ENCODE results near the gene LRRC7. TPM values are rescaled to one million over a fixed set of nuclear protein-coding genes. Genes with fewer than 3 reads are reported as not detected.

LRRC7 gene
- total RNA-seq, 3 donors from 2014 or later (not counting 1 experiment from before 2014, with no cell fraction given), result not detected

DNA sequence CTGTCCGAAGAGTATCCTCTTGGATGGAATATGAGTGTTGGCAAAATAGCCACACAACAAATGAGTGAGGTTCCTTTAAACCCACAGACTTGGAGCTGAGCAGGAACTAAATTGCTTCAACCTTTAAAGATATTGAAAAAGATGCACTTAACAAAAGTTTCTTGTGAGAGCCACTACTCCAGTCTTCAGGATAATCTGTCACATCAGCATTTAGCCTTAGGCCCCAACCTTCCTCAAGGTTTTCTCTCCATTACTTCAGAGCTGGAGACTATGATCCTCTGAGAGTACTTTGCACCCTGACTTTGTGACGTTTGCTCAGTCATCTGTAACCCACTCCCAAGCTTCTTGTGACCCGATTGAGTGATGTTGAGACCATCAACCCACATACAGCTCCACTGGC lies 424.9 kb downstream of the LRRC7 start:
- H3K4me1 Mint-ChIP-seq, result no peaks in the 10 kb centered on the region
- intact Hi-C loops (cut with micrococcal nuclease), result no loop called here
- no peak overlapping the region for H3K27ac ChIP-seq (ENCODE audit: low read length)

DNA sequence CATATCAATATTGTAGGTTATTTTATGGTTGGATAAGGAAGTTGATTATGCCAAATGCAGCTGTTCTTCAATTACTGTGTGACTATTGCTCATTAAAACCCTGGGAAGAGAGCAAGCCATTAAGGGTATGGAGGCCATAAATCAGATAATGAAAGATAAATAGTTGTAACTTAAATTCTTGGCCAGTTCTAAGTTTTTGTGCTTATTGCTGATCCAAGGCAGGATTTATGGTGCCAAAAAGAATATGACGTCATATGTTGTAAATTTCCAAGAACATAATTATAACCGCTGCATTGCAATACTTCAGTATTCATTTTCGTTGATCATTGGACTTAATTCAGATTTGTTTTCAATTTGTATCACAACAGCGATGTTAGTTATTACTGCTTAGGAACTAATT lies 426.1 kb downstream of the LRRC7 start:
- ATAC-seq (no peak), DNase-seq (no peak)
- Mint-ChIP-seq H3K27ac (no peak overlapping the region), H3K9me3 (peaks cover 6 to 8% of the 10 kb centered on the region in 2 donors), H3K36me3 (no peaks in the 10 kb centered on the region), H3K4me1 (no peaks in the 10 kb centered on the region), H3K4me3 (no peak overlapping the region), H3K27me3 (ENCODE audit: low read depth in 2 of 2) (no peaks in the 10 kb centered on the region)
- Histone ChIP-seq H3K9me3 (ENCODE audit: control insufficient read depth, insufficient read depth, low read length) (no peaks in the 10 kb centered on the region), H3K27ac (ENCODE audit: low read length) (no peak overlapping the region), H3K4me1 (ENCODE audit: control insufficient read depth, insufficient read depth, low read length) (no peaks in the 10 kb centered on the region), H3K4me3 (ENCODE audit: low read length) (no peak overlapping the region), H3K36me3 (ENCODE audit: control insufficient read depth, insufficient read depth, low read length) (no peaks in the 10 kb centered on the region), H3K27me3 (ENCODE audit: control insufficient read depth, insufficient read depth, low read length) (no peaks in the 10 kb centered on the region)
- 83% methylated on average over 3 of the region's 4 CpGs for WGBS (ENCODE audit: insufficient coverage)
- TF ChIP-seq, protein P1, sequence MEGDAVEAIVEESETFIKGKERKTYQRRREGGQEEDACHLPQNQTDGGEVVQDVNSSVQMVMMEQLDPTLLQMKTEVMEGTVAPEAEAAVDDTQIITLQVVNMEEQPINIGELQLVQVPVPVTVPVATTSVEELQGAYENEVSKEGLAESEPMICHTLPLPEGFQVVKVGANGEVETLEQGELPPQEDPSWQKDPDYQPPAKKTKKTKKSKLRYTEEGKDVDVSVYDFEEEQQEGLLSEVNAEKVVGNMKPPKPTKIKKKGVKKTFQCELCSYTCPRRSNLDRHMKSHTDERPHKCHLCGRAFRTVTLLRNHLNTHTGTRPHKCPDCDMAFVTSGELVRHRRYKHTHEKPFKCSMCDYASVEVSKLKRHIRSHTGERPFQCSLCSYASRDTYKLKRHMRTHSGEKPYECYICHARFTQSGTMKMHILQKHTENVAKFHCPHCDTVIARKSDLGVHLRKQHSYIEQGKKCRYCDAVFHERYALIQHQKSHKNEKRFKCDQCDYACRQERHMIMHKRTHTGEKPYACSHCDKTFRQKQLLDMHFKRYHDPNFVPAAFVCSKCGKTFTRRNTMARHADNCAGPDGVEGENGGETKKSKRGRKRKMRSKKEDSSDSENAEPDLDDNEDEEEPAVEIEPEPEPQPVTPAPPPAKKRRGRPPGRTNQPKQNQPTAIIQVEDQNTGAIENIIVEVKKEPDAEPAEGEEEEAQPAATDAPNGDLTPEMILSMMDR (IDR thresholded peaks at IDR 0.05), result no peak
- intact Hi-C loops (cut with micrococcal nuclease), result no loop called here

More for the DNA sequence above, 424.9 kb downstream of the LRRC7 start:
- no peak for DNase-seq
- Mint-ChIP-seq H3K36me3 (no peaks in the 10 kb centered on the region), H3K4me3 (no peak overlapping the region), H3K27ac (no peak overlapping the region), H3K27me3 (ENCODE audit: low read depth in 2 of 2) (no peaks in the 10 kb centered on the region), H3K9me3 (peaks cover 2 to 5% of the 10 kb centered on the region in 2 donors)
- WGBS (ENCODE audit: insufficient coverage), result 71% methylated on average over 2 of the region's 3 CpGs
- H3K9me3 ChIP-seq (ENCODE audit: control insufficient read depth, insufficient read depth, low read length), result no peaks in the 10 kb centered on the region
- no peaks in the 10 kb centered on the region for H3K4me1 ChIP-seq (ENCODE audit: control insufficient read depth, insufficient read depth, low read length)
- TF ChIP-seq, protein P1 (IDR thresholded peaks at IDR 0.05), result no peak
- H3K36me3 ChIP-seq (ENCODE audit: control insufficient read depth, insufficient read depth, low read length), result no peaks in the 10 kb centered on the region
- no peak for ATAC-seq
- no peak overlapping the region for H3K4me3 ChIP-seq (ENCODE audit: low read length)
- no peaks in the 10 kb centered on the region for H3K27me3 ChIP-seq (ENCODE audit: control insufficient read depth, insufficient read depth, low read length)

DNA sequence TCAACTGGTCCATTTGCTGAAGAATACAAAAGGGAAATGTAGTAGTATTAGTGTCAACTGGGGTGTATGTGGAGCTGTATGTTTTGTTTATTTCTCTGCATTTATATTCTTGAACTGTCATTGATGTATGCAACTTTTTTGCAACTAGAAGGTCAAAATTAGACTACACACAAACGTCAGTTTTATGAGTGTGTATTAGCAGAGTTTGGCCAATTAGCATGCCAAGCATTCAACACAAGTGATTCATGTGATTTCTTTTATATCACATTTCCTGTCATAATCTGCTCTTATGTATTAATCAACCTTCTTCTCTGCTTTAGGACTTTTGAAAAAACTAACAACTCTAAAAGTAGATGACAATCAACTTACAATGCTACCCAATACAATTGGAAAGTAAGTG lies 426.5 kb downstream of the LRRC7 start:
- Histone ChIP-seq H3K36me3 (ENCODE audit: control insufficient read depth, insufficient read depth, low read length) (no peaks in the 10 kb centered on the region), H3K4me1 (ENCODE audit: control insufficient read depth, insufficient read depth, low read length) (no peaks in the 10 kb centered on the region), H3K27ac (ENCODE audit: low read length) (no peak overlapping the region), H3K4me3 (ENCODE audit: low read length) (no peak overlapping the region), H3K9me3 (ENCODE audit: control insufficient read depth, insufficient read depth, low read length) (no peaks in the 10 kb centered on the region), H3K27me3 (ENCODE audit: control insufficient read depth, insufficient read depth, low read length) (no peaks in the 10 kb centered on the region)
- Mint-ChIP-seq H3K36me3 (no peaks in the 10 kb centered on the region), H3K4me1 (no peaks in the 10 kb centered on the region), H3K9me3 (peaks cover 6 to 8% of the 10 kb centered on the region in 2 donors), H3K27me3 (ENCODE audit: low read depth in 2 of 2) (no peaks in the 10 kb centered on the region), H3K4me3 (no peak overlapping the region), H3K27ac (no peak overlapping the region)
- TF ChIP-seq, protein P1 (IDR thresholded peaks at IDR 0.05), result no peak
- 50% methylated on average over 1 of the region's 1 CpG for WGBS (ENCODE audit: insufficient coverage)
- DNase-seq (no peak), ATAC-seq (no peak)
- intact Hi-C loops (cut with micrococcal nuclease), result no loop called here

DNA sequence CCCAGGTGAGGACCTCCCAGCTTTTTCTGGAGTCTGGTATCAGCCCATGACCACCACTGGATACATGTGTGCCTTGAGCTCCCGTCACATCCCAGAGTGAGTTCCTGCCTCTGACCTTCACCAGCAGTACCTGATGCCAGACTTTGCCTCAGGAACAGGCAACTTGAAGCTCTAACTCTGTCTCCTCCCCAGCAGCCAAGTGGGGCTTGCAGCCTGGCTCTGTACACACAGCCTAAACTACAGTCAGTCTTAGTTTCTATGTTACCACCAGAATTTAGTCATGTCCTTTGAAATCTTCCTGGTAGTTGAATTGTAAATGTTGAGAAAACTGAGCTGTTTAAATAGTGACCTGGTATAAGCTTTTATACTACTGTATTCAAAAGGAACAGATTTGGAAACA lies 431.1 kb downstream of the LRRC7 start:
- TF ChIP-seq, protein P1 (IDR thresholded peaks at IDR 0.05), result no peak
- no peaks in the 10 kb centered on the region for H3K4me1 Mint-ChIP-seq
- Histone ChIP-seq H3K27ac (ENCODE audit: low read length) (no peak overlapping the region), H3K4me3 (ENCODE audit: low read length) (no peak overlapping the region), H3K9me3 (ENCODE audit: control insufficient read depth, insufficient read depth, low read length) (no peaks in the 10 kb centered on the region), H3K36me3 (ENCODE audit: control insufficient read depth, insufficient read depth, low read length) (no peaks in the 10 kb centered on the region), H3K4me1 (ENCODE audit: control insufficient read depth, insufficient read depth, low read length) (no peaks in the 10 kb centered on the region), H3K27me3 (ENCODE audit: control insufficient read depth, insufficient read depth, low read length) (no peaks in the 10 kb centered on the region)
- intact Hi-C loops (cut with micrococcal nuclease), result no loop called here
- no peaks in the 10 kb centered on the region for H3K27me3 Mint-ChIP-seq (ENCODE audit: low read depth in 2 of 2)
- no peak overlapping the region for H3K4me3 Mint-ChIP-seq
- DNase-seq (no peak), ATAC-seq (no peak)
- no peaks in the 10 kb centered on the region for H3K36me3 Mint-ChIP-seq
- WGBS (ENCODE audit: insufficient coverage), result 90% methylated on average over 1 of the region's 1 CpG
- H3K9me3 Mint-ChIP-seq, result peaks cover 5 to 9% of the 10 kb centered on the region in 2 donors
- no peak overlapping the region for H3K27ac Mint-ChIP-seq

Measured in natural killer cell (primary cell).